Nephron progenitor cell (in vitro differentiated cells): ENCODE measurements around the gene ERCC6L2.

Source experiments
- DNase-seq: peaks from one replicate; pipeline ENCODE4 v3.0.0; 2021
- H3K27ac Mint-ChIP-seq: 2 replicates; pipeline ENCODE4 v1.8.0; 2021; ENCODE audit warnings: mild to moderate bottlenecking, moderate library complexity, mixed read lengths
- H3K27me3 Mint-ChIP-seq: 2 replicates; pipeline ENCODE4 v1.8.0; 2021; ENCODE audit warnings: mild to moderate bottlenecking, low read depth, mixed read lengths; ENCODE audit not compliant: poor library complexity
- H3K36me3 Mint-ChIP-seq: 2 replicates; pipeline ENCODE4 v1.8.0; 2021; ENCODE audit warnings: low read depth, mixed read lengths
- H3K4me1 Mint-ChIP-seq: 2 replicates; pipeline ENCODE4 v1.8.0; 2021; ENCODE audit warnings: mixed read lengths
- H3K4me3 Mint-ChIP-seq: 2 replicates; pipeline ENCODE4 v1.8.0; 2021; ENCODE audit warnings: mild to moderate bottlenecking, moderate library complexity, mixed read lengths
- H3K9me3 Mint-ChIP-seq: 2 replicates; pipeline ENCODE4 v1.8.0; 2021; ENCODE audit warnings: mild to moderate bottlenecking, moderate library complexity, mixed read lengths
- CTCF ChIP-seq: fragments of 200-600 bp; sonication (generic); IDR thresholded peaks from 2 replicates; pipeline ENCODE4 v1.5.0; 2021; ENCODE audit warnings: antibody characterized with exemption

Gene ERCC6L2

GRCh38 chr9:95936579-95937075 lies 61.1 kb downstream of the ERCC6L2 start:
- no peak for TF ChIP-seq CTCF
- H3K9me3 Mint-ChIP-seq, result peaks cover 37% of the 10 kb centered on the region
- H3K27me3 Mint-ChIP-seq, result no peaks in the 10 kb centered on the region
- no peak overlapping the region for H3K4me3 Mint-ChIP-seq
- peak overlapping the region; percentile 26 for H3K27ac Mint-ChIP-seq
- H3K36me3 Mint-ChIP-seq, result peaks cover 95% of the 10 kb centered on the region
- DNase-seq, result no peak
- no peaks in the 10 kb centered on the region for H3K4me1 Mint-ChIP-seq

GRCh38 chr9:95937131-95937530 lies 61.6 kb downstream of the ERCC6L2 start:
- H3K9me3 Mint-ChIP-seq, result peaks cover 38% of the 10 kb centered on the region

GRCh38 chr9:95938724-95939123 lies 63.2 kb downstream of the ERCC6L2 start:
- Mint-ChIP-seq H3K4me1 (no peaks in the 10 kb centered on the region), H3K4me3 (no peak overlapping the region), H3K9me3 (peaks cover 52% of the 10 kb centered on the region), H3K27ac (no peak overlapping the region), H3K27me3 (no peaks in the 10 kb centered on the region), H3K36me3 (peaks cover 95% of the 10 kb centered on the region)
- DNase-seq, result no peak
- TF ChIP-seq CTCF, result no peak

More at GRCh38 chr9:95937131-95937530, 61.6 kb downstream of the ERCC6L2 start:
- no peak overlapping the region for H3K27ac Mint-ChIP-seq
- H3K4me3 Mint-ChIP-seq, result no peak overlapping the region
- H3K27me3 Mint-ChIP-seq, result no peaks in the 10 kb centered on the region
- no peak for TF ChIP-seq CTCF
- no peaks in the 10 kb centered on the region for H3K4me1 Mint-ChIP-seq
- H3K36me3 Mint-ChIP-seq, result peaks cover 95% of the 10 kb centered on the region
- DNase-seq, result no peak

- H3K27ac Mint-ChIP-seq, result no peak overlapping the region
- H3K4me1 Mint-ChIP-seq, result no peaks in the 10 kb centered on the region
- no peak overlapping the region for H3K4me3 Mint-ChIP-seq
- H3K9me3 Mint-ChIP-seq, result peaks cover 59% of the 10 kb centered on the region
- no peak for DNase-seq
- H3K36me3 Mint-ChIP-seq, result peaks cover 99% of the 10 kb centered on the region
- no peaks in the 10 kb centered on the region for H3K27me3 Mint-ChIP-seq
- no peak for TF ChIP-seq CTCF
Observed at GRCh38 chr9:95939472-95939871, 64.0 kb downstream of the ERCC6L2 start.

- Mint-ChIP-seq H3K4me3 (no peak overlapping the region), H3K27me3 (no peaks in the 10 kb centered on the region), H3K9me3 (peaks cover 66% of the 10 kb centered on the region), H3K4me1 (no peaks in the 10 kb centered on the region), H3K27ac (no peak overlapping the region), H3K36me3 (peaks cover 100% of the 10 kb centered on the region)
- no peak for DNase-seq
- TF ChIP-seq CTCF, result no peak
Observed at GRCh38 chr9:95940265-95940664, 64.8 kb downstream of the ERCC6L2 start.

GRCh38 chr9:95942016-95942415 lies 66.5 kb downstream of the ERCC6L2 start:
- Mint-ChIP-seq H3K9me3 (peaks cover 78% of the 10 kb centered on the region), H3K36me3 (peaks cover 99% of the 10 kb centered on the region), H3K4me1 (no peaks in the 10 kb centered on the region), H3K27me3 (no peaks in the 10 kb centered on the region), H3K4me3 (no peak overlapping the region), H3K27ac (no peak overlapping the region)
- DNase-seq, result no peak
- TF ChIP-seq CTCF, result no peak
